ENCODE data around the gene TLE4.

DNA sequence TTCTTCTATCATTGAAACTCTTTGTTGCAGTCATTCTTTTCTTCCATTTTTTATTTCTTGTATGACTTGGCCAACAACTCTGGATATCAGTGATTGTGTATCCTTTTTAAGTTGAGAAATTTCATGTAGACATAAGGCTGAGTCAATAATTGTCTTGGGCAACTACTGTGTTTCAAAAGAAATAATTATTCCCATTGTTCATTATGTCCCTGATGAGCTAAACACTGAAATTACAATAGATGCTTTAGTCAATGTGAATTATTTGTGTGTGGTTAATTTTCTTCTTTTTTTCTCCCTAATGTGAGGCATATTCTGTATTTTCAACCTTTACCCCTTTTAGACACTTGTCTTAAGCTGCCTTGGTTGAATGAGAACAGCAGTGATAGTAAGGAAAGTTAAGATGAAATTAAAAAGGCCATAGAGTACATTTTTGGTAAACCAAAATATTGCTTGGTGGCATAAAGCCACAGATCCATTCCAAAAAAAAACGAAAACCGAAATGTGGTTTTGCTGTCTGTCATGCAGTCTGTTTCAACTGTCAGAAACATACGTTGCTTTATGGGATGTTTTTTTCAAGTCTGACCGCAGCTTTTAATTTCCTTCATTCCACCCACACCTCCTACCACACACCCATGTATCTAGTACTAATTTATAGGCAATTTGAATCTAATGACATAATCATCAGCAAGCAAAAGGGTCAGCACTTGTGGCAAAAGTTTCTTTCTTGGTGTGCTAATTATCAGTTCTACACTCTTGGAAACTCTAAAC is 21.1 kb downstream of the TLE4 start:
- TF ChIP-seq CTCF (conservative IDR thresholded peaks at IDR 0.05 in 1 of 2, IDR thresholded peaks at IDR 0.05 in 1 of 2; ENCODE audit: extremely low read depth in 1 of 2, insufficient read depth in 1 of 2, low read depth in 1 of 2, low read length in 2 of 2) (no peak), EZH2 (IDR thresholded peaks at IDR 0.05; ENCODE audit: borderline replicate concordance, low read length) (no peak)
